HG02763 (cell line): ENCODE measurements around the gene TRUB1.
"Not testable (repeated sequence)": the region's sequence is repeated elsewhere in the genome, so short reads cannot be mapped to it uniquely, and the experiment has no call there.

ENCODE experiments used
- ATAC-seq: cut with Tn5 transposase; IDR thresholded peaks from one replicate; pipeline ENCODE4 v1.9.1; 2021; ENCODE audit warnings: mild to moderate bottlenecking, moderate library complexity; ENCODE audit not compliant: unreplicated experiment

TRUB1 gene

DNA sequence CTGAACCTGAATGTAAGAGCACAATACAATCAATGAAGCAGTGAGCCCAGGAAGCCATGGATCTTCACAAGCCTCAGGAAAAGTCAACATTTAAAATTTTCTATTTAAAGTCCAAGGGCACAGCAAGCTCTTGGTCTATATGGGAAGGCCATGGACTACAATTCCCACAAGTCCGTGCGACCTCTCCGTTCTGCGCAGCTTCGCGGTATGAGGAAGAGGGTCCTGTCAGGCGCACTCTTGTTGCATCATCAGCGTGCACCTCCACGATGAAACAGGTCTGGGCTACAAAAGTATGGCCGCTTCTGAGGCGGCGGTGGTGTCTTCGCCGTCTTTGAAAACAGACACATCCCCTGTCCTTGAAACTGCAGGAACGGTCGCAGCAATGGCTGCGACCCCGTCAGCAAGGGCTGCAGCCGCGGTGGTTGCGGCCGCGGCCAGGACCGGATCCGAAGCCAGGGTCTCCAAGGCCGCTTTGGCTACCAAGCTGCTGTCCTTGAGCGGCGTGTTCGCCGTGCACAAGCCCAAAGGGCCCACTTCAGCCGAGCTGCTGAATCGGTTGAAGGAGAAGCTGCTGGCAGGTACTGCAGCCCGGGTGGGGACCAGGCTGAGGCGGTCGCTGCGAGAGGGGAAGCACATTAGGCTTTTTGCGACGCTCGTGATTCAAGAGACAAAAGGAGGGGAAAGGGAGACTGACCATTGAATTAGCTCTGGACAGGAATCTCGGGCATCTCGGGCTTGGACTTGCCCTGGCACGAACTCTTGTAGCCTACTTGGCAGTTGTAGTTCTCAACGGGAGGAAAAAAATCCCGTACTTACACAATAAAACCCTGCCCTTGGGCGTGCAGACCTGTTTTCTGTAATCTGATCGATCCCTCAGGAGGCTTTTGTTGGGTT lies at the start of gene TRUB1:
TRUB1 (plus strand) TSS at position 234 of the 894 bp plus-strand sequence; CDS start at position 293, 59 bp downstream.
- ATAC-seq, result peak; percentile 100

DNA sequence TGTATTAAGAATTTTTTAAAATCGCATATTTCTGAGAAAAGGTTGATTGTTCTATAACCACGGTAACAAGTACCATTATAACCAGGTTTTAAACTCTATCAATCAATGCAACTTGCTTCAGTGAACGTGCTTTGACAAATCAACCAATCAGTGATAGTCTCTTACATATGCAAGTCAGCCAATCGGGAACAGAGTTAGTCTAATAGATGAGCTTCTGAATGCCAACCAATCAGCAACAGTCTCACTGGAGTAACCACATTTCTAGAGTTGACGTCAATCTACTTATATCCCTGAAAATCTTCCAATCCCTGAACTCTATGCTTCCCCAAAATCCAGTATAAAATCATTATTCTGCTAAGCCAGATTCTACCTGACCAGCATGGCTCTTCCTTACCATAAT lies 44.7 kb upstream of the TRUB1 start:
- no peak for ATAC-seq

DNA sequence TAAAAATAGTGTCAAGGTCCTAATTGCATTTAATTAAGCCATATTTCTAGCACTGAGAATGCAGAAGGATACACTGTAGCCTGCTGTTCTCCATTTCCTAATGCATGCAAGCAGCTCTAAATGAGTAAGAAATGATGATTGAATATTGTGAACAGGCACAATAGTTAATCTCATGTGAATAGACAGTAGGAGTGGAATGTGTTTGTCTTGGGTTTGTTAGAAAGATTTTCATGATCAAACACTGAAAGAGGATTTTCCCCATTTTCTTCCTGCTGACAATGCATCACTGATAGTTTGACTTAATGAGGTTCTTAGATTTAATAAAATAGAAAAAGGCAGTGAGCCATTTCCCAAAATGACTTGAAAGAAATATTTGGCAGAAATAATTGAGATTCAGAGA lies 43.1 kb upstream of the TRUB1 start:
- no peak for ATAC-seq

DNA sequence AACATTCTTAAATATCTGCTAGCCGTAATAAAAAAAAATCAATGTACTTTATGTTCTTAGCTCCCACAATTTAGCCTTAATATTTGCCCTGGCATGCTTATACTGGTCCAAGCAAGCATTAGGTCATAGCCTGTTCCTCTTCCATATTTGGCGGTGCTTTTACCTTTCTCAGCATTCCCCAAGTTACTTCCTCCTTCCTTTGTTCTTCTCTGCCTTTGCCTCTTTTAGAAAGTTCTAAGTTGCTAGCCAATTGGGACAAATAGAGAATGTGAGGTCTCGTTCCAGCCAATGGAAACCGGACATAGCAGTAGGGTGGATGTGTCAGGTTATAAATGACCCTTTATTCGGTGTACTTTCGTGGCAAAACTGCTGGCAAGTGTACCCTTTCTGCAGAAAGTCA lies 41.0 kb upstream of the TRUB1 start:
- not testable (repeated sequence) for ATAC-seq

DNA sequence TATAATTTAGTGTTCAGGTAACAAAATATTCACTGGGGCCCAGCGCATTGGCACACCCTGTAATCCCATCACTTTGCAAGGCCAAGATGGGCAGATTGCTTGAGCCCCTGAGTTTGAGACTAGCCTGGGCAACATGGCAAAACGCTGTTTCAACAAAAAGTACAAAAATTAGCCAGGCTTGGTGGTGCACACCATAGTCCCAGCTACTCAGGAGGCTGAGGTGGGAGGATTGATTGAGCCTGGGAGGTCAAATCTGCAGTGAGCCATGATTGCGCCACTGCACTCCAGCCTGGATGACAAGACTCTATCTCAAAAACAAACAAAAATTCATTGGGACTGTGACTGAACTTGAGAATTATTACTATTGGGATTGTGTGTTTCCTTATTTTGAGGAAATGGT lies 40.4 kb upstream of the TRUB1 start:
- ATAC-seq, result no peak

DNA sequence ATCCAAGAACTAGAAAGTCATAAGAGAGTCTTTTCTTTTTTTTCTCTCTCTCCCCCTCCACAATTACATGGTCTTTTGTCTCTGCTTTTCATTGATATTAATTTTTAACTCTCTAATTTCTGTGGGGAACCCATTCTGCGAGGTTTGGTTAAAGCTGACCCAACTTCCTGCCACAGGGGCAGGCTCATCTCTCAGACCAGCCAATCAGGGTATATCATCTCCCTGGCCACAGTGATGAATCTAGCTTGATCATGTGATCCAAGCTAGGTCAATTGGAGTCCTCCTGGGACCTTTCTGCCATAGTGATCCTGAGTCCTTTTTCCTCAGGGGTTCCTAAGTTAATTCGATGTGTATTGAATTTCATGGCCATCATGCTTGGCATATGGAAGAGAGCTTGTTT lies 38.0 kb upstream of the TRUB1 start:
- no peak for ATAC-seq

DNA sequence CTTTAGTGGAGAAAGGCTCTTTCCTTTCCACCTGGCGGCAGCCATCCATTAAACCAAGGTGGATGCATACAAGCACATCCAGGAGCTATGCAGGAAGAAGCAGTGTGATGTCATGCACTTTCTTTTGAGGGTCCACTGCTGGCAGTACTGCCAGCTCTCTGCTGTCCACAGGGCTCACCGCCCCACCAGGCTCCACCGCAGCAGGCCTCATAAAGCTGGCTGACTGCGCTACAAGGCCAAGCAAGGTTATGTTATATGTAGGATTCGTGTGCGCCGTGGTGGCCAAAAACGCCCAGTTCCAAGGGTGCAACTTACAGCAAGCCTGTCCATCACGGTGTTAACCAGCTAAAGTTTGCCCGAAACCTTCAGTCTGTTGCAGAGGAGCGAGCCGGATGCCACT lies 37.3 kb upstream of the TRUB1 start:
- no peak for ATAC-seq

DNA sequence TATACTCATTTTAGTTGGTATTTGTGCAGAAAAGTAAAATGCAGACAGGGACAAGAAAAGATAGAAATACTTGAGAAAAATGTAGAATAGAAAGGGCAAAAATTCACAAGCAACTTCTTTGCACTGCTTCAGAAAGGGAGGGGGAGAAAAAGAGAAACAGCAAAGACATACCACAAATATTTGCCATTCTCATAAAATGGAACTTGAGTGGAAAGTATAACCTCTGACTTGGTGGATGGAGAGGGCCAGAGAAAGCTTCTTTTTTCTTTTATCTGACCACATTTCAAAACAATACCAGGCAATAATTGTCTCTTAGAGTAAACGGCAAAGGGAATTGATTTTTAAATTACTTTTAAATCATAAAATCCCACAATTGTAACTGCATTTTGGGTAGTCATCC lies 35.8 kb upstream of the TRUB1 start:
- ATAC-seq, result no peak

DNA sequence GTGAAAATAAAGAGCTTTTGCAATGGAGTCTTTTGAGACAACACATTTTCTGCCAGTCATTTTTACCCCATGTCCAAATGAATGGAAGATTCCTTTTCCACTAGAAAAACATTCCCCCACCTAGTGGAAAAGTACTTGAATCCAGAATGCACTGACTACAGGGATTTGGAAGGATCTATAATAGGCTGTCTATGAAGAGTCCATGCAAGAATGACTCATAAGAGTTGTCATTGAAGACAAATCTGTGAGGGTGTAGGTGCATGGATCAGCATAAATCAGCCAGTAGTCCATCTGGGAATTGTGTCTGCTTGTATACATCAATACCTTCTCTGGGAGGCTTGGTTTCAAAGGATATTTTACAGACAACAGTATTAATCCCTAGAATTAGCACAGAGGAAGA lies 32.5 kb upstream of the TRUB1 start:
- no peak for ATAC-seq

DNA sequence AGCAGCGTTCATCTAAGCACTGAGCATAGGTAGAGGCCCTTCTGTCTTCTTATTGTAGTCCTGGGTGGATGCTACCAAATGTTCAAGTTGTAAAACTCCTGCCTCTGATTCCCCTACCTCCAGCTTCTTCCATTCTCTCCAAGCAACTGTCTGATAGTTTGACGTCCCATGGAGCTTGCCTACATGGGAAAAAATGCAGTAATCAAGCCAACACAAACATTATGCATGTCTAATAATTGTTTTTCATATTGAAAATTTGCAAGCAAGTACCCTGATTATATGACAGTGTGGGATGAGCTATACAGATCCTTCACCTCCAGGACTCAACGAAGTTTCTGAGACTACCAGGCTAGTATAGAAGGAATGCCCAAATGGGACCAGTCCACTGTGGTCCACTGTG lies 31.0 kb upstream of the TRUB1 start:
- ATAC-seq, result no peak

DNA sequence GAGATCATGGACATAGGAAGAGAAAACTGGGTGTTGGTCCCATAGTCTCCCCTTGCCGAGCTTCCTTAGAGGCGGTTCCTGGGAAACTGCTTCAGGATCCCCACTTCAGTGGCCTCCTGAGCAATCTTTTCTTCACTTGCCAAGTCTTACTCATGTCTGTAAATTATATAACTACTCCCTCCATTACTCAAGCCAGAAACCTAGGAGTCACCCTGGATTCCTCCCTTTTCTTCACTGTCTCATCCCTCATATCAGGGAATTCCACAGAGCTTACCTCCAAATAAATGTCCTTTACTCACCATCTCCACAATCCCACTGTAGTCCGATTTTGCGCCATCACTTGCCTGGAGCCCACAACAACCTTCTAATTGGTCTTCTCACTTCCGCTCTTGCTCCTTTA lies 29.1 kb upstream of the TRUB1 start:
- ATAC-seq, result no peak

DNA sequence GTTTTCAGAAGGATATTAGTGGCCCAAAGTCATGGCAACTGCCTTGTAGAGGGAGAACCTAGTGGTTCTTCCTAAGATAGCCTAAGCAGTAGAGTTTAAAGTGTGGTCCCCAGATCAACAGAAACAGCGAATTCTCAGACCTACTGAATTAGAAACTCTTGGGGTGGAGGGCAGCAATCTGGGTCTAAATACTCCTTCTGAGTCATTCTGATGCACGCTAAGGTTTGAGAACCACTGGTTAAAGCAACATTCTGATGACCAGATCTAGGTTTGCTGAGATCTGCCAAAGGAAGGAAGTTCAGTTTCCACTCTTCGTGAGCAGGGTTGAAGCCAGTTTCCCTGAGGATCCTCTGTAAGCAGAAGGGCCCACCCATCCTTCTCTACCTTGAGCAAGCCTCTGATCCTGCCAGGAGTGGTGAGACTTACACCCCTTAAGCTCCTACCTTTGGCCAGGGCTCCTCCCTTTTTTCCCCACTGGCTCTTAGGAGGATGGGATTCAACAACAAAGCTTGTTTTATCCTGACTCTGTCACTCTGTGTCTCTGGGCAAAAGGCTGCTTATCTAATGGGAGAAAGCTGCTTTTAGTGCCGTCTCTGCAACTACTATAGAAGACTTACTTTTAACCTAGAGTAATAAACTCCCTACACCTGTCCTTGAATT lies 26.8 kb upstream of the TRUB1 start:
- no peak for ATAC-seq

DNA sequence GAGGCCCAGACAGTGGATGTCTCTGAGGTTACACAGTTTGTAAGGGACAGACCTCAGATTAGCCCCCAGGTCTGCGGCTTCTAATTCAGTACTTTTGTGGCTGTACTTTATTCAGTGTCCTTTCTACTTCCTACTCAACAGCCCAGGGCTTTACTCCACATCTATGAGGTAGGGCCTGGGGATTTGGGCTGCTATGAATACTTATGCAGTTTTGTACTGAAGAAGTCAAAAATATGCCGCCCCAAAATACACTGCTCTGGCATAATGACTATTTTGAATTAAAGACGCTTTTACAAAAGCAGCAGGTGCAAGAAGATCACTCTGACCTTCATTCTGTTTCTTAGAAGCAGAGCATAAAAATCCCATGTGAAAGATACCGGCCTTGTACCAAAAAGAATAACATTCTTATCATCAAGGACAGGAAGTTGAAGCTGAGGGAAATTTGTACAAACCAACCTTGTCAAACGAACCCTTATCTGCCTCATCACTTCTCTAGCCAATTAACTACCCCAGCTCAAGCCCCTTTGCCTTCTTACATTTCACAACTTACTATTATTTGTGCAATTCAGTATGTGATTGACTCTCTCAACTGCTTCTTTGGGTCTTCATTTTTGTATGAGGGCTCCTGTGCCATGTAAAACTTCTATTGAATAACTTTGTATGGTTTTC lies 26.1 kb upstream of the TRUB1 start:
- no peak for ATAC-seq

DNA sequence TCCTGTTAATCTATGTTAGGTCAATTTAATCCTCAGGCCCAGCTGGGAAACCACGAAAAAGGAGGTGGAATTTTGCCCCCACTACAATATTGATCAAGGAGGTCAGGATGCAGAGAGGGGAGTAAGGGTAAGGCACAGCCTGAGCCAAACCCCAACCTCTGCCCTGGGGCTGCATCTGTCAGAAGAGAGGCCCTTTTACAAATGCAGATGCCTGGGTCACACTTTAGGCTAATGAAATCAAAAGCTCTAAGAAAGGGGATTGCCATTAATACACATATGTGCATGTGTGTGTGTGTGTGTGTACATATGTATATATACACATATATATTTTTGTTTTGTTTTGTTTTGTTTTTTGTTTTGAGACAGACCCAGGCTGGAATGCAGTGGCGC lies 25.5 kb upstream of the TRUB1 start:
- ATAC-seq, result no peak

DNA sequence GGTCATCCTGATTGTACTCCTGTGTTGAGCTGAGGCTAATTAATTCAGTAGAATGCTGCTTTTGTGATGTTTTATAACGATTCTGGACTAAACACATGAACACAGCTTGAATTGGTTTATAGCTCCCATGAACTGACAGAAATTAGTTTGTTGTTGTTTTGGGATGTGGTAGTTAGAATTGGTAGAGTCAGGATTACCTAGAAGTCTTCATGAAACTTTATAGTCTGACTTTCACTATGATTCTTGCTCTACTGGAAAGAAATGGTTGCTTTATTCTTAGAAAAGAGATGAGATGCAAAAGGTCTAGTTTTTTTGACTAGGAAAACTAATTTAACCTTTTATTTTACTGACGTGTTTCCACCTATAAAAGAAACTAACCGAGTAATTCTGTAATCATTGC lies 23.4 kb upstream of the TRUB1 start:
- no peak for ATAC-seq

DNA sequence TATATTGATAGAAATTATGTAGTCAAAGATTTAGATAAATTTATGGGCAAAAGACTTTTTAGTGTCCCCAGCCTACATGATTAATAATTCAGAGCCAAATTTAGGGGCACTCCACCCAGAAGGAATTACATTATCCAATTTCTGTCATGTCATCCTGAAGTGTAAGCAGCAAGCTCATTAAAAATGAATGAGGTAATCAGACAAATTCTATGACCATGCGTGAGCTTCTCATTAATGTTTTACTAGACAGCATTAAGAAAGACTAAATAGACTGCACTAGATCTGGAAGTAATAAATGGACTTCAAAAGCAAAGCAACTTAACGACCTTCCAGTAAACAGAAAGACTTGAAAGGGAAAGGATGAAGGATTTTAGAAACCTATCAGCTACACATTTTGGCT lies 22.7 kb upstream of the TRUB1 start:
- ATAC-seq, result no peak

DNA sequence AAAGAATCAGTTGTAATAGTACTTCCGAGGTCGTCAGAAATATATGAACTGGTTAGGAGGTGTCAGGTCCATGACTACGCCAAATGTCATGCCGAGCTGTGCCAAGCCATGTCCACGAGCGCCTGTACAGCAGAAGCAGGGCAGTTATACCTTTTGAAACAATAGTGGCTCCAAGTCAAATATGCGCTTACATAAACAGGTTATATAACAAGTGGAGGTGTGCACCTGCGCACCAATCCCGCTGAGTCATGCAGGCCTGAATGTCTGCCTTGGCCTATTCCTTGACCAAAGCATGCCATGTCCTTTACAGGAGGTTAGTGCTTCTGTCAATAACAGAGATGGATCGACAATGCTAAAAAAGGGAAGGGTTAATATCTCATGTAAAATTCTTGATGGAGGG lies 21.3 kb upstream of the TRUB1 start:
- no peak for ATAC-seq

DNA sequence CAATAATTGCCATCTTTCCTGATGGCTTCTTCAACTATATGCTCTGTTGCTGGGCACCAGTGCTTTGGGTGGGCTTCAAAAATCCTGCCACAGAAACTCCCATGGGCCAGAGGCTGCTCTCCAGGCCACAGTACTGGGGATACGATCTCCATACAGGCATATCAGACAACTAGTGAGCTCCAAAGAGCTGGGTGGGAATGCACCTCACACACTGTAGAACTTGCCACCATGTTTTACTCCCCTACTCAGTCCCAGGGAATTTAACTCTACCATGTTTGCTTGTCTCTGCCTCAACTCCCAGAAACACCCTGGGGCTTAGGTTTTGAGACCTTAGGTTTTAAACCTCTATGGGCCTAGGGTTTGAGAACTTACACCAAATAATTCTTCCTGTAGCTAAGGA lies 20.5 kb upstream of the TRUB1 start:
- ATAC-seq, result no peak

DNA sequence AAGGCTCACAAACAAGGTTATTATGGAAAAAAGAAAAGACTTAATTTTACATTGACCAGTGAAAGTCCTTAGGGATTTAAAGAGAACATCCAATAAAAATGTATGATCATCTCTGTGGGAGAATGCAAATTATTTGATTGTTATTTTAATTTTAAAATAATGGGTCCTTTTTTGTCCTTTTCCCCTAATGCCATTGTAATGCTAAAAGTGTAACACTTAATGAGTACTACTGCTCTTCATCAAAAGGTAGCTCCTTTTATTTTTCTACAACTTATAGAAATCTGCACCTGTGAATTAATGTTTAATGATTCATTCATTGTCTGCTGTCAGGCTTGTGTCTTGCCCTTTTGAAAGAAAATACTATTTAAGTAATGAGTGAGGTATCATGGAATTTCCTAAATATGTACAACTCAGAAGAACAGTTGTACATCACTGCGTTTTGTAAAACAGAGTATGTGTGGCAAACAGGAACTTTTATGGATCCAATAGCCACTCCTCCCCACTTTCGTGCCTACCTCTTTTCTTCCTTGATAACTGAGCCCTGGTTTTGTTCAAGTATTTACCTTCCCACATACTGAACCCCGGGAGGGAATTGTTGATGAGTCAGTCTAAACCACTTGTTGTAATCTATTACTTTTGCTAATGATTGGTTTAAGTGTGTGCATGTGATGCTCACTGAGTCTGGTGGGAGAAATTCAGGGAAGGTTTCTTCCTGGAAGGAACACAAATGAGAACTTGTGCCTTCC lies 19.9 kb upstream of the TRUB1 start:
- ATAC-seq, result no peak

DNA sequence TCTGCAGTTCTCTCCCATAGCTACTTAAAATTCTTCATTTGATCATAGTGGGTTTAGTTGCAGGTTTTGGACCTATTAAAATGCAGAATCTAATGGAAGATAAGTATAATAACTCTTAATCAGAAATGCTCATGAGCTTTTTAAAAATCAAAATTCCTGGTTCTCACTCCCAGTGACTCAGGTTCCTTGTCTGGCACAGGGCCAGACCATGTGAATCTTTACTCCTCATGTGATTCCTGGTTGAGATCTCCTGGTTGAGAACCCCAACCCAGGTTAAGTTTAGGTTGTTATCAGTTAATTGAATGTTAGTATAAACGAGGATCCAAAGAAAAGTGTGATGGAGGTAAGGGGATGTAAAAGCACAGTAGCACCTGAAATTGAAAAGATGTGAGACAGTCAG lies 17.5 kb upstream of the TRUB1 start:
- no peak for ATAC-seq

DNA sequence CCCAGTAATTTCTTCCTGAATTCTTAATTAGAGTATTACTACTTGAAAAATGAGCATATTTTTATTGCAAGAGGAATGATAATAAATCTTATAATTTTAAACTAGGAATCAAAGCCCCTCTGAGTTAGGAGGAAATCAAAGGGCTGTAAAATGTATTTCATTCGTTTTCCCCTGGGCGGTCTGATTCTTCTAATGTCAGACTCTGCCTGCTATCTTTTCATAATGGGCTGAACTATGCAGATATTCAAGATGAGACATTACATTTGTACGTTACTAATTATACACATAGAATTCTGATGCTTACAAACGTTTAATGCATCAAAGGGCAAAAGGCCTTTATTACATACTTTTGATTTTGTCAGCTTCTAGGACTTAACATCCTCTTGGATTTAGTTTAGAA lies 16.0 kb upstream of the TRUB1 start:
- ATAC-seq, result no peak
